Measurements from ENCODE around the gene ZNF653.

Gene ZNF653

DNA sequence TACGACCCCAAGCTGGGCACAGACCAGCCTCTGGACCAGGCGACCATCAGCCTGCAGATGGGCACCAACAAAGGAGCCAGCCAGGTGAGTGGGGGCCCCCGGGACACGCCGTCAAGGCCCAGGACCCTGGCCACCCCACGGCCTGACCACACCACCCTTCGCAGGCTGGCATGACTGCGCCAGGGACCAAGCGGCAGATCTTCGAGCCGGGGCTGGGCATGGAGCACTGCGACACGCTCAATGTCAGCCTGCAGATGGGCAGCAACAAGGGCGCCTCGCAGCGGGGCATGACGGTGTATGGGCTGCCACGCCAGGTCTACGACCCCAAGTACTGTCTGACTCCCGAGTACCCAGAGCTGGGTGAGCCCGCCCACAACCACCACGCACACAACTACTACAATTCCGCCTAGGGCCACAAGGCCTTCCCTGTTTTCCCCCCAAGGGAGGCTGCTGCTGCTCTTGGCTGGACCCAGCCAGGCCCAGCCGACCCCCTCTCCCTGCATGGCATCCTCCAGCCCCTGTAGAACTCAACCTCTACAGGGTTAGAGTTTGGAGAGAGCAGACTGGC is 43.8 kb upstream of the ZNF653 start:
- DNase-seq (ENCODE audit: low read depth): no peak
- TF ChIP-seq, protein P1, sequence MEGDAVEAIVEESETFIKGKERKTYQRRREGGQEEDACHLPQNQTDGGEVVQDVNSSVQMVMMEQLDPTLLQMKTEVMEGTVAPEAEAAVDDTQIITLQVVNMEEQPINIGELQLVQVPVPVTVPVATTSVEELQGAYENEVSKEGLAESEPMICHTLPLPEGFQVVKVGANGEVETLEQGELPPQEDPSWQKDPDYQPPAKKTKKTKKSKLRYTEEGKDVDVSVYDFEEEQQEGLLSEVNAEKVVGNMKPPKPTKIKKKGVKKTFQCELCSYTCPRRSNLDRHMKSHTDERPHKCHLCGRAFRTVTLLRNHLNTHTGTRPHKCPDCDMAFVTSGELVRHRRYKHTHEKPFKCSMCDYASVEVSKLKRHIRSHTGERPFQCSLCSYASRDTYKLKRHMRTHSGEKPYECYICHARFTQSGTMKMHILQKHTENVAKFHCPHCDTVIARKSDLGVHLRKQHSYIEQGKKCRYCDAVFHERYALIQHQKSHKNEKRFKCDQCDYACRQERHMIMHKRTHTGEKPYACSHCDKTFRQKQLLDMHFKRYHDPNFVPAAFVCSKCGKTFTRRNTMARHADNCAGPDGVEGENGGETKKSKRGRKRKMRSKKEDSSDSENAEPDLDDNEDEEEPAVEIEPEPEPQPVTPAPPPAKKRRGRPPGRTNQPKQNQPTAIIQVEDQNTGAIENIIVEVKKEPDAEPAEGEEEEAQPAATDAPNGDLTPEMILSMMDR (conservative IDR thresholded peaks at IDR 0.05; ENCODE audit: low read depth, low read length): no peak
- no peak overlapping the region for H3K4me3 ChIP-seq (ENCODE audit: low read length)

DNA sequence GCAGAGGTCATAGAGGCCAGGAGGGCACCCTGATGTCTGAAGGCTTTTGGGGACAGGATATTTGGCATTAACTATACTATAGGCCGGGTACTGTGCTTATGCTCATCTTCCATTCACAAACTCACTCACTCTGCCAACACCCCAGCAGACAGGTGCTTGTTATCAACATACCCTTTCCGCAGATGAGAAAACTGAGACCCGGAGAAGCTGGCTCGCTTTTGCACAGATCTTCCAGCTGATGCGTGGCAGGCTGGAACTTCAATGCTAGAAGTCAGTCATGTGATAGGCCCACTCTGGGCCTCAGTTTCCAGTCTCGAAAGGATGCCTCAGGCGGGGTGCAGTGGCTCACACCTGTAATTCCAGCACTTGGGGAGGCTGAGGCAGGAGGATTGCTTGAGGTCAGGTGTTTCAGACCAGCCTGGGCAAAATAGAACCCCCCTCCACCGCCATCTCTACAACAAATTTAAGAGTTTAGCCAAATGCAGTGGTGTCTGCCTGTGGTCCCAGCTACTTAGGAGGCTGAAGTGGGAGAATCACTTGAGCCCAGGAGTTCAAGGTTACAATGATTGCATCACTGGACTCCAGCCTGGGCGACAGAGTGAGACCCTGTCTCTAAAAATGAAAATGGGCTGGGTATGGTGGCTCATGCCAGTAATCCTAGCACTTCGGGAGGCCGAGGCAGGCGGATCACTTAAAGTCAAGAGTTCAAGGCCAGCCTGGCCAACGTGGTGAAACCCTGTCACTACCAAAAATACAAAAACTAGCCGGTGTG is 42.5 kb upstream of the ZNF653 start:
- no peak for DNase-seq (ENCODE audit: low read depth)
- TF ChIP-seq, protein P1 (conservative IDR thresholded peaks at IDR 0.05; ENCODE audit: low read depth, low read length): no peak
- H3K4me3 ChIP-seq (ENCODE audit: low read length): no peak overlapping the region

DNA sequence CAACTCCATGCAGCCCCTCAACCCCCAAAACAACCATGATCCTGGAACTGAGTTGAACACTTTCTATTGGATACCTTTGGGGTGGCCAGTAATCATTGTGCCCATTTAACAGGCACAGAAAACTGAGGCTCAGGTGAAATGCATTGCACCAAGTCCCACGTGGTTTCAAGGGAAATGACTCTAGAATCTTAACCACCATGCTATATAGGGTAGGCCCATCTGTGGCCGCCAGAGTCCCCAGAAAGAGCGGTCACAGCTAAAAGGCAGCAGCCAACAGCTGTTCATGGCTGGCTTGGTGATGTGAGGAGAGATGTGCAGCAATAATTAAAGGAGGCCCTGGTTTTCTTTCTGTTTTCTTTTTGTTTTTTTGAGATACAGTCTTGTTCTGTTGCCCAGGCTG is 35.6 kb upstream of the ZNF653 start:
- no peak for DNase-seq (ENCODE audit: low read depth)
- TF ChIP-seq, protein P1 (conservative IDR thresholded peaks at IDR 0.05; ENCODE audit: low read depth, low read length): no peak
- H3K4me3 ChIP-seq (ENCODE audit: low read length): no peak overlapping the region

DNA sequence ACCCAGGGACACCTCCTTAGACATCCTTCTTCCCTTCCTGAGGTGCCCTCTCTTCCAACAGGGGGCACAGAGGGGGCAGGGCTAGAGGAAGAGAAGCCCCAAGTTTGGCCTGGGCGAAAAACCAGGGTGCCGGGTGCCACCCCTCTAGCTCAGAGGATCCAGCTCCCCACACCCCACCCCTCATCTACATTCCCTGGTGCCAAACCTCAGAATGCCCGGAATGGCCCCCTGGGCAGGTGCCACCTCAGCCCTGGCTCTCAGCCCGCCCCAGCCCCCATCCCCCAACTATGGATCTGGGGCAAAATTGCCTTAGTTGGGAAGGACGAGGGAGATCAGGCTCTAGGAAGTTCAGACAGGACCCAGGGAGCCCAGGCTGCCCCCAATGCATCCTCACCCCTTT is 35.0 kb upstream of the ZNF653 start:
- TF ChIP-seq, protein P1 (conservative IDR thresholded peaks at IDR 0.05; ENCODE audit: low read depth, low read length): no peak
- DNase-seq (ENCODE audit: low read depth): no peak
- H3K4me3 ChIP-seq (ENCODE audit: low read length): no peak overlapping the region

DNA sequence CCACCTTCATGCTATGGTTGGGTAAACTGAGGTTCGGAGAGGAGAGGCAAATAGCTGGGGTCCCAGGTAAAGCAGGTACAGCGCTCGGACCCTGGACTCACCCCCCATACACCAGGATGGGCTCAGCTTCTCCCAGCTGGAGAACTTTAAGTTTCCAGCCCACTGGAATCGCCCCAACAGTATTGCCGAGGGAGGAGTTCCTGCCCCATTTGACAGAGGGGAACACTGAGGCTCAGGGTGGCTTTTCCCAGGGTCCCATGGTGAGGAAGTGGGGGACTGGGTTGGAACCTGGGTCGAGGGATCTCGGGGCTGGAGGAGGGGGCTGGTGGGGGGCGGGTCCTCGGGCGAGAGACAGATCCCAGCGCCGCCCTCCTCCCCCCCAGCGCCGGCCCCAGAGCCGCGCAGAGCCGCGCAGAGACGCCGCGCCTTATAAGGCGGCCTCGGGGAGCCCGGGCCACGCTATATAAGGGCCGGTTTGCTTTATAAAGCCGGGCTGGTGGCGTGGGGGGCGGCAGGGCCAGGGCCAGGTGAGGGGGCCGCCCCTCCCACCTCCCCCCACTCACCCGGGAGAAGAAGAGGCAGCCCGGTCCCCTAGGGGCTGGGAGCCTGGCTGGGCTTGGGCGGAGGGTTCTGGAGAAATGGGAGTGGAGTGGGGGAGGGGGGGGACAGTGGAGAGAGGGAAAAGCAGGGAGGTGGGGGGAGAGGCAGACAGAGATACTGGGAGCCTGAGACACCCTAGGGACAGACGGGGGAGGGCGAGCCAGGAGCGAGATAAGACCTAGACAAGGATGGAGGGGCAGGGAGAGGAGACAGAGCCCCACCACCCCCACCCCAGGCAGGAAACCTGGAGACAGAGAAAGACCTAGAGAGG is 34.1 kb upstream of the ZNF653 start:
- no peak overlapping the region for H3K4me3 ChIP-seq (ENCODE audit: low read length)
- TF ChIP-seq, protein P1 (conservative IDR thresholded peaks at IDR 0.05; ENCODE audit: low read depth, low read length): no peak
- no peak for DNase-seq (ENCODE audit: low read depth)

DNA sequence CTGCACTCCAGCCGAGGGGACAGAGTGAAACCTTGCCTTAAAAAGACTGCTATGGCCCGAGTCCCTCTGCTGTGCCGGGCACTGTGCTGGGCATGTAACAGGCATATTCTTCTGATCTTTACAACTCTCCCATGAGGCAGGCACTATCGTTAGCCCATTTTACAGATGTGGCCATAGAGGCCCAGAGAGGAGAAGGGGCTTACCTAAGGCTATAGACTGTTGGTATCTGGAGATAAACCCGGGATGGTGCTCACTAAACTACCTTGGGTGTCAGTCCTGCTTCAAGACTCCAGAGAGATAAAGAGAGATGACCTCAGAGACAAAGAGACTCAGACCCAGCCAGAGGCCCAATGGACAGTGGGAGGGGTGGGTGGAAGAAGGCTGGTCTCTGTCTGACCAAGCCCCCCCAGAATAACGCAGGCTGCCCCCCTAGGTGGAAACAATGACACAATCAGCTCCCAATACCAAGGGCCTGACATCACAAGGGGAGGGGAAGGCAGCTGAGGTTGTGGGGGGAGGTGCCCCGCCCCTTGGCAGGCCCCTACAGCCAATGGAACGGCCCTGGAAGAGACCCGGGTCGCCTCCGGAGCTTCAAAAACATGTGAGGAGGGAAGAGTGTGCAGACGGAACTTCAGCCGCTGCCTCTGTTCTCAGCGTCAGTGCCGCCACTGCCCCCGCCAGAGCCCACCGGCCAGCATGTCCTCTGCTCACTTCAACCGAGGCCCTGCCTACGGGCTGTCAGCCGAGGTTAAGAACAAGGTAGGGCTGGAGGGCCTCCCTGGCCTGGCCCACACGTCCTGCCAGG is 32.8 kb upstream of the ZNF653 start, which contains the start of gene CNN1:
Gene CNN1 (plus strand): TSS at position 620 of the 805 bp plus-strand sequence. CDS start 77 bp downstream, at position 697.
- TF ChIP-seq, protein P1 (conservative IDR thresholded peaks at IDR 0.05; ENCODE audit: low read depth, low read length): no peak
- H3K4me3 ChIP-seq (ENCODE audit: low read length): no peak within 1 kb of the TSS
- no peak for DNase-seq (ENCODE audit: low read depth)
